Measurements from ENCODE around the gene MAP3K21.

DNA sequence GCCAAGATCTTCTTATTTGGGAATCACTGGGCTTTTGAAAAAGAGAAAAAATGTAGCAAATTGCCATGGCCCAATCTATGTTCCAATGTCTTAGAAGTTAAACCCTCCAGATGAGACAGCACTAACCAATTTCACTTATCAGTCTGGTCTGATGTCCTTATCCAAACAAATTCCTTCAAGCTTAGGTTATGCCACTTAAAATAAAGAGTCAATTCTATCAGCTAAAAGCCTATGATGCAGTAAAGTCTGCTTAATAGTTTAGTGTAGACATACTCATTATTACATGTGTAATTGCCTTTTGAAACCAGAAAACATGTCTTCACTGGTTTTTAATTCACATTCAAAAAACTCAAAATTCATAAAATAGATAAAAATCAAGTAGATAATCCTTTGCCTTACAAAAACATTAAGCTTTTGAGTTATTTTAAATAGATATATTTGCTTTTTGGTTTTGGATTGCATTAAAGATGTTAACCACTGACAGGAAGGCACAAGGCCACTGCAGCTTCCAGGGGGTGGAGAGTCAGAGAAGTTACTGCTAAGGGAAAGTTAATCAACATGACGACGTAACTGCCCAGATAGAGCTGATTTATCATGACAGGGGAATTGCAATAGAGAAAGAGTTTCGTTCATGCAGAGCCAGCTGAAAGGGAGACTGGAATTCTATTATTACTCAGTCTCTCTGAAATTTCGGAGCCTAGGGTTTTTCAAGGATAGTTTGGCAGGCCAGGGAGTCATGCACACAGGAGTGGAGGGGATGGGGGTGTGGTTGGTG is 106.1 kb downstream of the MAP3K21 start:
- TF ChIP-seq SMC3 (IDR thresholded peaks at IDR 0.05; ENCODE audit: low read depth, low read length) (no peak), CTCF (IDR thresholded peaks at IDR 0.05) (no peak), GABPA (IDR thresholded peaks at IDR 0.05; ENCODE audit: low read depth) (no peak), TAF1 (IDR thresholded peaks at IDR 0.05; ENCODE audit: borderline replicate concordance, low read depth, low read length) (no peak), RCOR1 (IDR thresholded peaks at IDR 0.05; ENCODE audit: low read length) (no peak), SIN3A (IDR thresholded peaks at IDR 0.05; ENCODE audit: borderline replicate concordance, low read depth, low read length) (no peak), RXRA (IDR thresholded peaks at IDR 0.05; ENCODE audit: borderline replicate concordance, low read depth) (no peak), FOXJ3 (CRISPR knock-in tag; IDR thresholded peaks at IDR 0.05) (no peak), EP300 (IDR thresholded peaks at IDR 0.05; ENCODE audit: borderline replicate concordance in 1 of 2, low read depth in 1 of 2, low read length in 1 of 2) (no peak), REST (IDR thresholded peaks at IDR 0.05; ENCODE audit: low read depth, low read length) (no peak), POLR2AphosphoS5 (IDR thresholded peaks at IDR 0.05; ENCODE audit: low read depth, low read length) (no peak), RFX5 (IDR thresholded peaks at IDR 0.05; ENCODE audit: low read length) (no peak)
- TF ChIP-seq, protein P1, sequence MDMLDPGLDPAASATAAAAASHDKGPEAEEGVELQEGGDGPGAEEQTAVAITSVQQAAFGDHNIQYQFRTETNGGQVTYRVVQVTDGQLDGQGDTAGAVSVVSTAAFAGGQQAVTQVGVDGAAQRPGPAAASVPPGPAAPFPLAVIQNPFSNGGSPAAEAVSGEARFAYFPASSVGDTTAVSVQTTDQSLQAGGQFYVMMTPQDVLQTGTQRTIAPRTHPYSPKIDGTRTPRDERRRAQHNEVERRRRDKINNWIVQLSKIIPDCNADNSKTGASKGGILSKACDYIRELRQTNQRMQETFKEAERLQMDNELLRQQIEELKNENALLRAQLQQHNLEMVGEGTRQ (IDR thresholded peaks at IDR 0.05; ENCODE audit: borderline replicate concordance, low read depth, low read length): no peak

All from SK-N-SH (cell line).